Putamen (tissue), 1 donor: ENCODE results near the gene KIAA1586.
"Not testable (repeated sequence)": the region's sequence is repeated elsewhere in the genome, so short reads cannot be mapped to it uniquely, and the experiment has no call there.

Experiments
- DNase-seq: peaks from one replicate; pipeline ENCODE4 v3.0.0-alpha.2; 2016; ENCODE audit warnings: low spot score

KIAA1586 gene

DNA sequence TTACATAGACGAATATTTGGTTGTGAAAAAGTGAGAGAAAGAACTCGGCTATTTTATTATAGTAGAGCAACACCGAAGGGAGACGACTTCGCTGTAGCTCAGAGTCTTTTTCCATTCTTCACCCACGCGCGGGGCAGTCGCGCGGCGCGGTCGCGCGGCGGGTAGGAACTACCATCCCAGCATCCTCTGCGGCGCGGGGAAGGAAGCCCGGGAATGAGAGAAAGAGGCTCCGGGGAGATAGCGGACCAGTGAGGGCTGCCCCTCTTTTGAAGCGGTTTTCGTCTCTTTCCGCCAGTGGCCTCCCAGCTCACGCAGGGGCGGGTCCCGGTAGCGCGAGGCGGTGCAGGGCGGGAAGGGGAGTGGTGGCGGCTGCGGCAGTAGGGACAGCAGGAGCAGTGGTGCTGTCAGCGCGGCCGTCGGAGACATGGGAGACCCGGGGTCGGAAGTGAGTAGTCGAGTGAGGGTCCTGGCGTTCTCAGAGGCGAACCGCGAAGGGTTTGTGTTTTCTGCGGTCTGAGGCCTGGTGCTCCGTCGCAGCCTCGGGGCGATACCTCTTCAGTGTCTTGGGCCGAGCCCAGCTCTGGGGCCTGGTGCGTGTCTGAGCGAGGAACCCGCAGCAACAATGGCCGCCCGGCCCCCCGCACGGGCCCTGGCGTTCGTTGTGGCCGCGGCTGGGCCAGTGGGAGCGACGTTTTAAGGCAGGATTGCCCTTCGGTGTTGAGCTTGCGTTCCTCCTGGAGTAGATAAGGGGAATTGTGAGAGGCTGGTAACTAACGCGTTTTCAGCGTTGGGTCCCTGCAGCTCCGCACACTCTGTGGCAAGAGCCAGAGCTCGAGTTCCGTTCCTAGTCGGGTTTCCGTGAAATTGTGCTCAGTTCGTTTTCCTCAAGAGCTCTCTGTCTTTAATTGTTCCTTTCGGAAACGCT lies at the start of gene KIAA1586:
Gene KIAA1586, plus strand, starts transcription at position 362 of the 925 bp plus-strand sequence. Its CDS starts 63 bp downstream, at position 425.
- peak; percentile 95 for DNase-seq

DNA sequence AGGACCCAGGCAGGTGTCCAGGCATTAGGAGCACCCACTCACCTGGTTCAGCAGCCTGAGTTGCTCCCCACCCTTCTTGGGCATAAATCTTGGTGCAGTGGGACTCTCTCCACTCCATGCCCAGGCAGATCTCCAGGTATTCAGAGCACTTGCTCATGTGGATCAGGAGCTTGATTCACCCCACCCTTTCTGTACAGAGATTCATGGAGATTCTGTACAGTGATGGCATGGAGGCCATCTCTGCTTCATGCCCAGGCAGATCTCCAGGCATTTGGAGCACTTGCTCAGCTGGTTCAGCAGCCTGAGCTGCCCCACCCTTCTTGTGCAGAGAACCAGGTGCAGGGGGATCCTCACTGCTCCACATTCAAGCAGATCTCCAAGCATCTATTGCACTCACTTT lies 47.4 kb upstream of the KIAA1586 start:
- DNase-seq = no peak

- DNase-seq = not testable (repeated sequence)
These were observed 46.7 kb upstream of the KIAA1586 start for GRCh38 chr6:56999748-57000147.

GRCh38 chr6:57002197-57002596 lies 44.3 kb upstream of the KIAA1586 start:
- no peak for DNase-seq

- DNase-seq = no peak
These were observed 42.2 kb upstream of the KIAA1586 start for GRCh38 chr6:57004292-57004691.

DNA sequence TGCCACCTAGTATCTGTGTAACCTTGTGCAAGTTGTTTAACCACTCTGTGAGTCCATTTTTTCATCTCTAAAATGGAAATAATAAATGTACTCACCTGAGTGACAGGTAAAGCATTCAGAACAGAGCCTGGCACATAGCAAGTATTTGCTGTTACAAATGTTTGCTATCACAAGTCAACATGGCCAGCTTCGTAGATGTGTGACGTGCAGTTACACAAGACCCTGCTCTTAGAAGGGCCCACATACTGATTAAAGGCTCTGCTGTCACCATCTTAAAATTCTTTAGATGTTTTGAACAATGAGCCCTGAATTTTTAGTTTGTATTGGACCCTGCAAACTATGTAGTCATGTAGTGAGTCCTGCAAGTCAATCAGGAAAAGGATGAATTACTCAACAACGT lies 40.4 kb upstream of the KIAA1586 start:
- no peak for DNase-seq

DNA sequence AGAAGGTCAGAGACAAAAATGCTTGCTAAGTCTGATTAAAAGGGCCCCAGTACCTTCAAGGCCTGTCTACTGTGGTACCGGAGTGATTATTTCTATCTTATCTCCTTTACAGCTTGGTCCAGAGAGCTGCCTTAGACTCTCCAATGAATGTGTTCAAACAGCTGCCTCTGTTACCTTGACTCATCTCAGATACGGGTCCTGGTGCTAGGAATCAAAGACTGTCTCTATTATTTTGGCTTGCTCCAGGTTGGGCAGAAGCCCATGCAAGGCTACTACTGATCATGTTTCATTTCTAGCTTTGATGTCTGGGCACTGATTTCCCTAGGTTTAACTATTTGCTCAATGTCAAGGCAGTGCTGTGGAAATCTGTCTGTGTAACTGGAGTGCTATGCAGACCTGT lies 38.4 kb upstream of the KIAA1586 start:
- DNase-seq = not testable (repeated sequence)

DNA sequence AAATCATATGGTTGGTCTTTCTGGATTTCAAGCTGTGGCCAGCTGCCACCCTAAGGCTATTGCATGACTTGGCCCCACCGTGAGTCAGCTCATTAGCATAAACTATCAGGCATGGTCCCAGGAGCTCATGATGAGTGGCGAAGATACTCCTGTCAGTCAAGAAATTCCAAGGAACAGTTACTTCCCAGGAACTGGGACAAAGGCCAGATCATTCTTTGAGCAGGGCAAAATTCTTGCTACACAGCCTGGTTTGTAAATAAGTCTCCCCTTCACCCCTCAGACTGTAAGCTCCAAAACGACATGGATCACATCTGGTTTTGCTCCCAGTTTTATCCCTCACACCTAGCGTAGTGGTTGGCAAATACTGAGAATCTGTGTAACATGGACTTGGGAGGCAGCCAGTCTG lies 33.0 kb upstream of the KIAA1586 start:
- no peak for DNase-seq

DNA sequence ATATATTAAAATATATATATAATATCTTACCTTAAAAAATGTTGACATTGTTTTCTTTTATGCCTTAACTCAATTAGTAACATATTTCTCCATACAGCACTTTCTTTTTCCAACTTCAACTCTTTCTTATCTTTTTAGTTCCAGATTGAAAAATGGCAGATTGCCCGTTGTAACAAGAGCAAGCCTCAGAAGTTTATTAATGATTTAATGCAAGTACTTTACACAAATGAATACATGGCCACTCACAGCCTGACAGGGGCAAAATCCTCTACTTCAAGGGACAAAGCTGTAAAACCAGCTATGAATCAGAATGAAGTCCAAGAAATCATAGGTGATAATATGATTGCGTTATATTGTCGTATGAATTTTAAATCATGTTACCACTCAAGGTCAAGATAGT lies 29.4 kb upstream of the KIAA1586 start:
- no peak for DNase-seq

- no peak for DNase-seq
These were observed 28.7 kb upstream of the KIAA1586 start for GRCh38 chr6:57017841-57018240.

- no peak for DNase-seq
These were observed 27.1 kb upstream of the KIAA1586 start for GRCh38 chr6:57019434-57019833.

- DNase-seq = peak; percentile 9
These were observed 25.3 kb upstream of the KIAA1586 start for GRCh38 chr6:57021086-57021720.

DNA sequence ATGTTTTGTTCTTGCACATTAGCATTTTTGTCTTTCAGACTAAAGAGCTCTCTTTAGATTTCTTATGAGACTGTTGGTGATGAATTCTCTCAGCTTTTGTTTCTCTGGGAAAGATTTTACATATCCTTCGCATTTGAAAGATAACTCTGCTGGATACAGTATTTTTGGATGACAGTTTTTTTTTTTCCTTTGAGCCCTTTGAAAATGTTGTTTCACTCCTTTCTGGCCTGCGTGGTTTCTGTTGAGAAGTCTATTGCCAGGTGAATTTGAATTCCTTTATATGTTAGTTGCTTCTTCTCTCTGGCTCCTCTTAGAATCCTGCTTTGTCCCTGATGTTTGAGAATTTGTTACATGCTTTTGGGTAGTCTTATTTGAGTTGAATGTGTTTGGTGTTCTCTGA lies 22.2 kb upstream of the KIAA1586 start:
- DNase-seq = no peak

- no peak for DNase-seq
These were observed 21.7 kb upstream of the KIAA1586 start for GRCh38 chr6:57024775-57025174.

- no peak for DNase-seq
These were observed 20.5 kb upstream of the KIAA1586 start for GRCh38 chr6:57026001-57026400.

GRCh38 chr6:57027301-57027700 lies 19.2 kb upstream of the KIAA1586 start:
- no peak for DNase-seq

DNA sequence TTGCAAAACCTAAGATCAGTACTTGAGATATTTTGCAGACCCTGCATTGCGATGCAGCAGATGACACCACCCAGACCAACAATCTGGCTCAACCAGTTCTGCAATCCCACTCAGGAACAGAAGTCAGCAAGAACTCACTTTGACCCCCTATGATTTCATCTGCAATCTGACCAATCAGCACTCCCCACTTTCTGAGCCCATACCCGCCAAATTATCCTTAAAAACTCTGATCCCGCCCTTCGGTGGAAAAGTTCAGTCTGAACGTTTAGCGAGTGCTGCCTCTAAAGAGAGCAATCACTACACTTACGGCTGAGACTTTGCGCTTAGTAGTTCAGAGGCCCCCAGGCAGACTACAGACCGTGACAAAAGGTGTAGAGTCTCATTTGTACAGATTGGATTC lies 17.3 kb upstream of the KIAA1586 start:
- no peak for DNase-seq

DNA sequence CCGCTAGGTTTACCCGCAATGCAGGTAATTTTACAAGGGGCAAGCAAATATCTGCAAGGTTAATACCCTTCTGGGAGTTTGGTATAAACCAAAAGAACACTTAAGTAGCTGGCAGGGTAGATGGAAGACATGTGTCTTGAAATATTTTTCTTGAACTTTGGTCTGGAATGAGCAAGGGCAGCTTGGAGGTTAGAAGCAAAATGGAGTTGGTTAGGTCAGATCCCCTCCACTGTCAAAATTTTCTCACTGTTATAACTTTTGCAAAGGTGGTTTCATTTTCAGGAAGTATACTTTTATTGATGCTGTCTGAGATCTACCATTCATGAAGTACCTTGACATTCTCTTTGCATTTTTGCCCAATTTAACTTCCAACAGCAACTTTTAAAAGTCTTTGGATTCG lies 13.3 kb upstream of the KIAA1586 start:
- DNase-seq = no peak

GRCh38 chr6:57035549-57035948 lies 10.9 kb upstream of the KIAA1586 start:
- DNase-seq = no peak

DNA sequence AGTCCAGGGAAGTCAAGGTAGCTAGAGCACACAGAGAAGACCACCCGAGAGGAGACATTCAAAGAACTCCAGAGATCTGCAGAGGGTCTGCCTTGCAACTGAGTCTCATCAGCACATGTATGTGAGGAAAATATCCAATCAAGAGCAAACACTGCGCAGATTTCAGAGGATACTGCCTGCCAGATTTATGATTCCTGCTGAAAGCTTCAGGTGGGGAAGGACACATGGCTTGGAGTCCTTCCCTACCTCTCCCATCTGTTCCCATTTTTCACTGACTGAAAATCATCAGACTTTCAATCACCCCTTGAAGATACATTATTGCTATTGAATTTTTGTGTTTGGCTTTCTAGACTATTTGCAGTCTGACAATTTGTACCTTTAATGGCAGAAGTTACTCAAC lies 7.6 kb upstream of the KIAA1586 start:
- no peak for DNase-seq

DNA sequence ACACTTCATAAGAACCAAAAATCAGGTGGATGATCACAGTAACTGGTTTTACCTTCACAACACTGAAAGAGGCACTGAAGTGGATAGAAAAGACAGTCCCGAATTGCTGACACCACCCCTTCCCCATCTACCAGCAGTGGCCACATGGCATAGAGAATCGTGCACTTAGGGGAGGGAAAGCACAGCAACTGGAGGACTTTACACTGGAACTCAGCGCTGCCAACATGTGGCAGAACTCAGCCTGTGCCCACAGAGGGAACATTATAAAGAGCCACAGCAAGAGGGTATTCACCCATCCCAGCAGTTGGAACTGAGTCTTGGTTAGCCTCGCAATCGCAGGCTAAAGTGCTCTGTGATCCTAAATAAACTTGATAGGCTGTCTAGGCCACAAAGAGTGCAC lies 6.5 kb upstream of the KIAA1586 start:
- no peak for DNase-seq

GRCh38 chr6:57044061-57044460 lies 2.4 kb upstream of the KIAA1586 start:
- not testable (repeated sequence) for DNase-seq

DNA sequence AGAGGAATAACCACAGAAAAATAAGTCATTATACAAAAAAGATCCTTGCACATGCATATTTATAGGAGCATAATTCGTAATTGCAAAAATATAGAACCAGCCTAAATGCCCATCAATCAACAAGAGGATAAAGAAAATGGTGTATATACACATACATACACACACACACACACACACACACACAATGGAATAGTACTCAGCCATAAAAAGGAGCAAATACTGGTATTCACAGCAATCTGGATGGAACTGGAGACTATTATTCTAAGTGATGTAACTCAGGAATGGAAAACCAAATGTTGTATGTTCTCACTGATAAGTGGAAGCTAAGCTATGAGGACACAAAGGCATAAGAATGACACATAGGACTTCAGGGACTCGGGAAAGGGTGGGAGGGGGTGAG lies 1.9 kb upstream of the KIAA1586 start:
- no peak for DNase-seq

- not testable (repeated sequence) for DNase-seq
These were observed 728 bp downstream of the KIAA1586 start for GRCh38 chr6:57047257-57047585.
